Subcutaneous adipose tissue (tissue), 4 donors: ENCODE data around the gene CD247. TPM values are rescaled to one million over a fixed set of nuclear protein-coding genes. Genes with fewer than 3 reads are reported as not detected.

Experiments used
- total RNA-seq, 4 donors: library from RNA; depleted of rRNA; stranded (reverse); fragments of >200 nt; gene quantifications; one replicate each; pipeline ENCODE4 v1.1.0, GENCODE V29; 2016
- TF ChIP-seq, protein P1 (sequence below): fragments of 450-650 bp; IDR thresholded peaks from one replicate; pipeline ENCODE4 v1.5.1; 2016; ENCODE audit warnings: low read depth, mild to moderate bottlenecking, control low read depth, antibody characterized with exemption, moderate library complexity

CD247 gene
- total RNA-seq, 4 donors from 2014 or later = 1.3 to 3.4 (median 2.1) TPM

- TF ChIP-seq, protein P1, sequence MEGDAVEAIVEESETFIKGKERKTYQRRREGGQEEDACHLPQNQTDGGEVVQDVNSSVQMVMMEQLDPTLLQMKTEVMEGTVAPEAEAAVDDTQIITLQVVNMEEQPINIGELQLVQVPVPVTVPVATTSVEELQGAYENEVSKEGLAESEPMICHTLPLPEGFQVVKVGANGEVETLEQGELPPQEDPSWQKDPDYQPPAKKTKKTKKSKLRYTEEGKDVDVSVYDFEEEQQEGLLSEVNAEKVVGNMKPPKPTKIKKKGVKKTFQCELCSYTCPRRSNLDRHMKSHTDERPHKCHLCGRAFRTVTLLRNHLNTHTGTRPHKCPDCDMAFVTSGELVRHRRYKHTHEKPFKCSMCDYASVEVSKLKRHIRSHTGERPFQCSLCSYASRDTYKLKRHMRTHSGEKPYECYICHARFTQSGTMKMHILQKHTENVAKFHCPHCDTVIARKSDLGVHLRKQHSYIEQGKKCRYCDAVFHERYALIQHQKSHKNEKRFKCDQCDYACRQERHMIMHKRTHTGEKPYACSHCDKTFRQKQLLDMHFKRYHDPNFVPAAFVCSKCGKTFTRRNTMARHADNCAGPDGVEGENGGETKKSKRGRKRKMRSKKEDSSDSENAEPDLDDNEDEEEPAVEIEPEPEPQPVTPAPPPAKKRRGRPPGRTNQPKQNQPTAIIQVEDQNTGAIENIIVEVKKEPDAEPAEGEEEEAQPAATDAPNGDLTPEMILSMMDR = no peak
These were observed 78.0 kb downstream of the CD247 start for GRCh38 chr1:167440345-167440744.

DNA sequence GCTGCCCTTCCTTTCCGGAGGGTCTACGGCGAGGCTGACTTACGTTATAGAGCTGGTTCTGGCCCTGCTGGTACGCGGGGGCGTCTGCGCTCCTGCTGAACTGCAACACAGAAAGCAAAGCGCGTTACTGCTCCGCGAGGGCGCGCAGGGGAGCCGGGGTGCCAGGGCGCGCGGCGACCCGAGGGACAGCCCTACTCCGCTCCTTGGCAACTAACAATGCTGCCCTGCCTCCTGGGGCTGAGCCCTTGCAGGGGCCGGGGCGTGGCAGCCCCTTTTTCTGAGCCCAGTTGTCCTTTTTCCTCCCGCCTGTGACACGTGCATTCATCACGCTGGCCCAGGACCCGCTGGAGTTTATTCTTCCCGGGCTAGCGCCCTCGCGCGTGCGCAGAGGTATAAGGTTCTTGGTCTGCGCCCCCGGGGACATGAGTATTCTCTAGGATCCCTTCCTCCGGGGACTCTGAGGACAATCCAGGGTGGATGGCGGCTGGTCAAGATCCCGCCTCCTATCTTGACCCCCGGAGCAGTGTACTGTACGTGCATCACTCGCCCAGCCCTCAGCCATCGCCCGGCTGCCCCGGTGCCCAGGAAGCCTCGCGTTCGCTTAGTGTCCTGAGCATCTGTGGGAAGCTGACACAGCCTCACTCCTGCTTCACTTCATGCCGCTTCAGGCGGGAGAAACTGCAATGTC lies 78.9 kb downstream of the CD247 start:
- TF ChIP-seq, protein P1 = no peak

DNA sequence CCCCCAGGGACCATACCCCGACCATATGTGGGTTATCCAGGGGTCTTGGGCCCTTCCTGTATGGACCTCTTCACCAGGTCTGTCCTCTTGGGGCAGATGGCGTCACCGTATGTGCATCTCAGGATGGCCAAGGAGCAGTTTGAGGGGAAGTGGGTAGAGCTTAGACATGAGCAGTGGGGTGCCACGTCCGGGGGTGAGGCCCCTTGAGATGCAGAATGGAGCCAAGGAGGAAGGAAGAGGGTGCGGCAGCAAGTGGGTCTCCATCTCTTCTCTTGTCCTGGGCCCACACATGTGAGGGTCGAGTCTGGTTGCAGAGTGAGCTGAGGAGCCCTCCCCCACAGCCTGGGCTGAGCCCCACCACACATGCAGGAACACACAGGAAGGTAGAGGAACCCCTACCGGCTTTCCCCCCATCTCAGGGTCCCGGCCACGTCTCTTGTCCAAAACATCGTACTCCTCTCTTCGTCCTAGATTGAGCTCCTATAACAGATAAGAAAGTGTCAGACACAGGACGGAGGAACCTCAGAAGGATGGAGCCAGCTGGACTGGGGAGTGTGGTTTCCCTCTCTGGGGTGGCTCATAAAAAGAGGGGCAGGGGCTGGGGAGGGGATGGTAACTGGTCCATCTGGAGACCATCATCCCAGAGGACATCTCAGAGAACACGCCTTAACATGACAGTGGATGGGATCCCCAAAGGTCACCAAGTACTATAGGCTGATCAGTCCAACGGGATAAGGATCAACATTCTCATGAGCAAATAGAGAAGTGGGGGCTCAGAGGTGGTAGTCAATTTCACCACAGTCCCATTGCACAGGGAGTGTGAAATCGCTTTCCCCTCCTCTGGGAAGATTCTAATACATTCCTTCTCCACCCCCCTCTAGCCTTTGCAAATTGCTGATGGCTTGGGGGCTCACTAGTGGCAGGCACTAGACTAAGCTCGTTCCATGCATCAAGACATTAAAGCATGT lies 79.9 kb downstream of the CD247 start:
- TF ChIP-seq, protein P1 = no peak

DNA sequence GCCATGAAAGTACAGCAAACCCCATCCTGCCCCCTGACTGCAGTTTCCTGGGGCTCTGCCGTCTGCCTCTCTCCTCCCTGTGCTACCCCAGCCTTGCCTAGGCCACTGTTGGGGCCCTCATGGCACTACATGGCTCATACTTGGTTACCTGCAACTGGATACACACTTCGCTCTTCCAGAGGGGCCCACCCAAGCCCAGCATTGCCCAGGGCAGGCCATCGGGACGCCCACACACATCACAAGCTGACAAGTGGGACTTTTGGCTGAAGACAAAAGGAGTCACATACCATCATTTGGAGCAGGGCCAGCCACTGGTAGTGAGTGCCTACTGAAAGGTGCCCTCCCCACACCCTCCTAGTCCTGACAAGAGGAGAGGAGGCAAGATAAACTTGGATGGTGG lies 82.8 kb downstream of the CD247 start:
- TF ChIP-seq, protein P1 = no peak

DNA sequence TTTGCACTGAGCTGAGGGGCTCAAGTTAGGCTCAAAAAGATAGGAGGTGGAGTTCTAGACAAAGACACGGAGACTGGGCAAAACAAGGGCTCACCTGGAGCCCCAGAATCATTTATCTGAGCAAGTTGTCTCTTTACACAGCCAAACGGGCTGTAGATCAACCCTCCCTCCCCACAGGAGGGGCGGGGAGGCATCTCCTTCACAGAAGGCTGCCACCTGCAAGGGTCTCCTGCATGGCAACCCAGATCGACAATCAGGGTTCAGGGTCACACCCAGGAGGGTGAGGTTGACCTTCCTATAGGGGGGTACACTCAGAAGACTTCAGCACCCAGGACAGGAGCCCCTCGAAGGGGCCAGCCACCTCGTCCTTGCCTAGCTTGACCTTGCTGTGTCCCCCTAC lies 84.0 kb downstream of the CD247 start:
- TF ChIP-seq, protein P1 = no peak

DNA sequence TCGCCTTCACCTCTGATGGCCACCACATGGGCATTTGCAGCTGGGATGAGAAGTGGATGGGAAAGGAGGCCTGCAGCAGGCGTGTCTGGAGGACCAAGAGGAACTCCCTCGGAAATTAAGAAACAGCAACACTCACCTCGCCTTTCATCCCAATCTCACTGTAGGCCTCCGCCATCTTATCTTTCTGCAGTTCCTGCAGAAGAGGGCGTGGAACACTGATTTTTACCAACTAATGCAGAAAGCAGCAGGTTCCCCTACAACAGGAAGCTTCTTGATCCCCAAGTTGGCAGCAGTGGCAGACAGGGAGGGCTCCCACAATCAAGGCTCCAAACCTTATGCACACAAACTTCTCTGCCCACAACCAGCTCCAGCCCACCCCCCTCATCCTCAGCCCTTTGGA lies 84.4 kb downstream of the CD247 start:
- TF ChIP-seq, protein P1 = no peak

GRCh38 chr1:167432780-167433179 lies 85.5 kb downstream of the CD247 start:
- TF ChIP-seq, protein P1 = no peak
